Fibroblast of pulmonary artery (primary cell): ENCODE results near the gene PBRM1.

ENCODE experiments used
- DNase-seq: peaks from one replicate; pipeline ENCODE4 v3.0.0-alpha.2; 2010; ENCODE audit warnings: low read depth
- H3K4me3 ChIP-seq: replicated peaks from 2 replicates; pipeline ENCODE4 v1.5.1; 2011; ENCODE audit warnings: low read depth, mild to moderate bottlenecking, control low read depth, low read length, moderate library complexity
- TF ChIP-seq, protein P1 (sequence below): IDR thresholded peaks from 2 replicates; pipeline ENCODE4 v1.5.1; 2011; ENCODE audit warnings: mild to moderate bottlenecking, control low read depth, low read length, inconsistent platforms; ENCODE audit errors: missing control alignments

Gene PBRM1

DNA sequence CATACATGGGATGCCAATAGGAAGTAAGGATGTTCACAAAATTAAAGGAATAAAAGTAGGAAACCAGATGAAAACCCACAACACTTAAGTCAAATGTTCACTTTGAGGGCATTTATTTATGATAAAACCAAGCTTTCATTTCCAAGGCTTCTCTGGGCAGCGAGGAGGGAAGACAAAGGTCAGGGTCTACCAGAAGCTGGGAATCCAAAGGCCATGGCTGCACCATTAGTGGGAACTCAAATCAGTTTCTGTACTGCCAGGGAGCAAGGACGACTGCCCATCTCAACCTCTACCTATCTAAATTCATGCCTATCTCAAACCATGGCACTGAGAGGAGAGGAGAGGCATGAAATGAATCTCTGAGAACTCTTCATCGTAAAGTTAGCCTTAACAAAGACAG is 22.6 kb downstream of the PBRM1 start:
- TF ChIP-seq, protein P1, sequence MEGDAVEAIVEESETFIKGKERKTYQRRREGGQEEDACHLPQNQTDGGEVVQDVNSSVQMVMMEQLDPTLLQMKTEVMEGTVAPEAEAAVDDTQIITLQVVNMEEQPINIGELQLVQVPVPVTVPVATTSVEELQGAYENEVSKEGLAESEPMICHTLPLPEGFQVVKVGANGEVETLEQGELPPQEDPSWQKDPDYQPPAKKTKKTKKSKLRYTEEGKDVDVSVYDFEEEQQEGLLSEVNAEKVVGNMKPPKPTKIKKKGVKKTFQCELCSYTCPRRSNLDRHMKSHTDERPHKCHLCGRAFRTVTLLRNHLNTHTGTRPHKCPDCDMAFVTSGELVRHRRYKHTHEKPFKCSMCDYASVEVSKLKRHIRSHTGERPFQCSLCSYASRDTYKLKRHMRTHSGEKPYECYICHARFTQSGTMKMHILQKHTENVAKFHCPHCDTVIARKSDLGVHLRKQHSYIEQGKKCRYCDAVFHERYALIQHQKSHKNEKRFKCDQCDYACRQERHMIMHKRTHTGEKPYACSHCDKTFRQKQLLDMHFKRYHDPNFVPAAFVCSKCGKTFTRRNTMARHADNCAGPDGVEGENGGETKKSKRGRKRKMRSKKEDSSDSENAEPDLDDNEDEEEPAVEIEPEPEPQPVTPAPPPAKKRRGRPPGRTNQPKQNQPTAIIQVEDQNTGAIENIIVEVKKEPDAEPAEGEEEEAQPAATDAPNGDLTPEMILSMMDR, result no peak
- no peak for DNase-seq
- H3K4me3 ChIP-seq, result no peak overlapping the region

- TF ChIP-seq, protein P1, result no peak
- H3K4me3 ChIP-seq, result no peak overlapping the region
Observed at GRCh38 chr3:52660046-52660445, 25.7 kb downstream of the PBRM1 start.

DNA sequence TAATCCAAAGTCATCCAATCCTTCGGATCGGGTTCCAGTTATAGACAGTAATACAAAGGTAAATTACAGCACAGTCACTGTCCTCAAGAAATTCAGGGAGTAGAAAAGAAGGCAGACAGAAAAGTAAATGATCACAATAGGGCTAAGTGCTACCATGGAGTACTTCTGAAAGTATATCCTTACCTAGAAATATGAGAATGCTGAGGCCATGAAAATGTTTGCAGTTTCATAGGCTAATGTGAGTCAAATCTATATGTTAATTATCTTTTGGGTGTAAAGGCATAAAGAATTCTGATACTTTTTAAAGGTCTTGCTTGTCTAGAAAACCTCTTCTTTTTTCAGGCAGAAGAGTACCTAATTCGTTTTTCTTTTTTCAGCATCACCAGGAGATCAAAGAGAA is 29.8 kb downstream of the PBRM1 start:
- no peak overlapping the region for H3K4me3 ChIP-seq
- TF ChIP-seq, protein P1, result no peak
- DNase-seq, result no peak

More at GRCh38 chr3:52660046-52660445, 25.7 kb downstream of the PBRM1 start:
- no peak for DNase-seq

GRCh38 chr3:52651592-52651991 is 34.1 kb downstream of the PBRM1 start:
- H3K4me3 ChIP-seq, result no peak overlapping the region
- TF ChIP-seq, protein P1, result no peak
- DNase-seq, result no peak

DNA sequence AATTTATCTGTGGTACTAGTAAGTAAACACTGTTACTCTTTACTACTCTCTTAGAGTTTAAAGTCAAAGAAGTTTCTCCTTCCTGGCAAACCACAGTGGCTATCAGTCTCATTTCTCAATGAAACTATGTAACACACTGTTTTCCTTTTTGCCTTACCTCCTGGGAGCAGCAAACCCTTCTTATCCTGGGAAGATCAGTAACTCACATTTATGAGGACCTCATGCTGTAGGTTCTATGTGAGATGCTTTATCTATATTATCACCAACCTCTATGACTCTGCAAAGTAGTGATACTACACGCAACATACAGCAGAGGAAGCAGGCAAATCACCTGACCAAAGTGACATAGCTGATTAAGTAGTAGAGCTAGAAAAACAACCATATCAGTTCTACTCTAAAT is 35.3 kb downstream of the PBRM1 start:
- TF ChIP-seq, protein P1, result no peak
- H3K4me3 ChIP-seq, result no peak overlapping the region
- peak; percentile 13 for DNase-seq

DNA sequence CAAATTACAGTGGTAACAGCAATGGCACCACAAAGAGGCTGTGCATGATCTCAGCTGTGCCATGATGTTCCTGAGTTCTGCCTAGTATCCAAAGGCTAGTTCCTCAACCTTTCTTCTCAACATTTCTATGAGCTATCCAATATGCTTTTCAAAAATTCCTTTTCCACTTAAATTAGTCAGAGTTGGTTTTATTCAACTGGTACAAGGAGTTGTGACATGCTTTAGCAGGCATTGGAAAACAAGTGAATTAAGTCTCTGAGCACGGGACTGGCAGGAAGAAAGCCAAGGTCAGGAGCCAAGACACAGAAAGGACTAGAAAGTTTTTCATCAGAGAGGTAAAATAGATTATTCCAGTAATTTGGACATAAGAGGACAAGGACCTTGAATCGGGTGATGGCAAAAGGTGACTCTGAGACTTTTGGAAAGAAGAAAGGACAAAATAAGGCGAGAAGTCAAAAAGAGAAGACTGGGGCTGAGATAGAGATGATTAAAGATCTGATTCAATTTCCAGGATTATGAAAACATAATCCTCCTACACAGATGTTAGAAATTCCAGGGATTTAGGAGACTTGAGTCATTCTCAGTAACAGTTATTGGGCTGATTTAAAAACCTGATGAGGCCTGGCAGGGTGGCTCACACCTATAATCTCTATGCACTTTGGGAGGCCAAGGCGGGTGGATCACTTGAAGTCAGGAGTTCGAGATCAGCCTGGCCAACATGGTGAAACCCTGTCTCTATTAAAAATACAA is 36.1 kb downstream of the PBRM1 start:
- peak; percentile 65 for DNase-seq
- H3K4me3 ChIP-seq, result no peak overlapping the region
- TF ChIP-seq, protein P1, result no peak

GRCh38 chr3:52645549-52645948 is 40.2 kb downstream of the PBRM1 start:
- no peak overlapping the region for H3K4me3 ChIP-seq
- DNase-seq, result no peak
- TF ChIP-seq, protein P1, result no peak
